ENCODE data around the gene CACNA1C.

The CACNA1C gene

GRCh38 chr12:2283480-2283879, 230.7 kb downstream of the CACNA1C start:
- DNase-seq (ENCODE audit: low read depth) = no peak

GRCh38 chr12:2283916-2284315, 231.1 kb downstream of the CACNA1C start:
- peak; percentile 53 for DNase-seq (ENCODE audit: low read depth)

- DNase-seq (ENCODE audit: low read depth) = peak; percentile 77
Measured at GRCh38 chr12:2284321-2284813, 231.6 kb downstream of the CACNA1C start.

- DNase-seq (ENCODE audit: low read depth) = peak; percentile 44
Measured at GRCh38 chr12:2284857-2285256, 232.1 kb downstream of the CACNA1C start.

GRCh38 chr12:2285462-2285861, 232.7 kb downstream of the CACNA1C start:
- DNase-seq (ENCODE audit: low read depth) = no peak

- no peak for DNase-seq (ENCODE audit: low read depth)
Measured at GRCh38 chr12:2286047-2286446, 233.3 kb downstream of the CACNA1C start.

- DNase-seq (ENCODE audit: low read depth) = peak; percentile 89
Measured at GRCh38 chr12:2286461-2287131, 233.8 kb downstream of the CACNA1C start.

- DNase-seq (ENCODE audit: low read depth) = no peak
Measured at GRCh38 chr12:2287151-2287550, 234.4 kb downstream of the CACNA1C start.

GRCh38 chr12:2287589-2287988, 234.8 kb downstream of the CACNA1C start:
- DNase-seq (ENCODE audit: low read depth) = no peak

GRCh38 chr12:2288001-2288400, 235.2 kb downstream of the CACNA1C start:
- no peak for DNase-seq (ENCODE audit: low read depth)

GRCh38 chr12:2288471-2288870, 235.7 kb downstream of the CACNA1C start:
- no peak for DNase-seq (ENCODE audit: low read depth)

- DNase-seq (ENCODE audit: low read depth) = no peak
Measured at GRCh38 chr12:2288875-2289274, 236.1 kb downstream of the CACNA1C start.

- DNase-seq (ENCODE audit: low read depth) = no peak
Measured at GRCh38 chr12:2289525-2289924, 236.7 kb downstream of the CACNA1C start.

- no peak for DNase-seq (ENCODE audit: low read depth)
Measured at GRCh38 chr12:2290091-2290490, 237.3 kb downstream of the CACNA1C start.

- no peak for DNase-seq (ENCODE audit: low read depth)
Measured at GRCh38 chr12:2290516-2291065, 237.8 kb downstream of the CACNA1C start.

- no peak for DNase-seq (ENCODE audit: low read depth)
Measured at GRCh38 chr12:2291182-2291832, 238.5 kb downstream of the CACNA1C start.

- no peak for DNase-seq (ENCODE audit: low read depth)
Measured at GRCh38 chr12:2291947-2292346, 239.2 kb downstream of the CACNA1C start.

GRCh38 chr12:2292560-2292959, 239.8 kb downstream of the CACNA1C start:
- no peak for DNase-seq (ENCODE audit: low read depth)

- peak; percentile 72 for DNase-seq (ENCODE audit: low read depth)
Measured at GRCh38 chr12:2294651-2295475, 242.1 kb downstream of the CACNA1C start.

- DNase-seq (ENCODE audit: low read depth) = no peak
Measured at GRCh38 chr12:2295941-2296461, 243.2 kb downstream of the CACNA1C start.

- no peak for DNase-seq (ENCODE audit: low read depth)
Measured at GRCh38 chr12:2297004-2297403, 244.2 kb downstream of the CACNA1C start.

GRCh38 chr12:2297658-2298057, 244.9 kb downstream of the CACNA1C start:
- no peak for DNase-seq (ENCODE audit: low read depth)

All from GM04503 (cell line).